ENCODE measurements around the gene MERTK. TPM values are rescaled to one million over a fixed set of nuclear protein-coding genes. Genes with fewer than 3 reads are reported as not detected.

The MERTK gene
- total and polyA plus RNA-seq, 10 of the 15 experiments (the other 5 are each of a cell fraction or from before 2014, with no cell fraction given) = 0.13 to 30.6 (median 0.50) TPM

DNA sequence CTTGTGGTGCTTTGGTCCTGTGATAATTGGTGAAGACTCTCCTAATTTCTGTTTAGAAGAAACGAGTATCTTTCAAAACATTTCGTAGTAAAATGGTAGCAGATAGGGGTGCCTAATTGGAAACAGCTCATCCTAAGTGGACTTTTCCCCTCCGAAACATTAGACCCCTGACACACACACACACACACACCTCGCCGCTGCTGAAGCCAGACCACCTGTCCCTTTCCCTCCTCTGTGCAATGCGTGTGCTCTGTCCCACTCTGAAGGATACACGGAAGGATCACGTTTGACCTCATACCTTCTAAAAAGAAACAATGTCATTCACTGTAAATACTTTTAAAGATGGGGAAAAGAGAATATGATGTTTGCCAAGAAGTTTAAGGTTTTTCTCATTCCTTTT, 120.4 kb downstream of the MERTK start (continued):
- TF ChIP-seq EP300 (IDR thresholded peaks at IDR 0.05; ENCODE audit: borderline replicate concordance in 1 of 2, control insufficient read depth in 1 of 2, low read depth in 2 of 2, low read length in 2 of 2) (no peak), POLR2A (IDR thresholded peaks at IDR 0.05; ENCODE audit: low read depth, low read length) (no peak), HDGF (IDR thresholded peaks at IDR 0.05) (no peak), NBN (IDR thresholded peaks at IDR 0.05) (no peak), LARP7 (IDR thresholded peaks at IDR 0.05) (no peak), MXI1 (IDR thresholded peaks at IDR 0.05; ENCODE audit: low read depth, low read length) (no peak), ZNF207 (IDR thresholded peaks at IDR 0.05; ENCODE audit: borderline replicate concordance) (no peak), TCF12 (IDR thresholded peaks at IDR 0.05; ENCODE audit: low read depth, low read length) (no peak)
- TF ChIP-seq, protein P1, sequence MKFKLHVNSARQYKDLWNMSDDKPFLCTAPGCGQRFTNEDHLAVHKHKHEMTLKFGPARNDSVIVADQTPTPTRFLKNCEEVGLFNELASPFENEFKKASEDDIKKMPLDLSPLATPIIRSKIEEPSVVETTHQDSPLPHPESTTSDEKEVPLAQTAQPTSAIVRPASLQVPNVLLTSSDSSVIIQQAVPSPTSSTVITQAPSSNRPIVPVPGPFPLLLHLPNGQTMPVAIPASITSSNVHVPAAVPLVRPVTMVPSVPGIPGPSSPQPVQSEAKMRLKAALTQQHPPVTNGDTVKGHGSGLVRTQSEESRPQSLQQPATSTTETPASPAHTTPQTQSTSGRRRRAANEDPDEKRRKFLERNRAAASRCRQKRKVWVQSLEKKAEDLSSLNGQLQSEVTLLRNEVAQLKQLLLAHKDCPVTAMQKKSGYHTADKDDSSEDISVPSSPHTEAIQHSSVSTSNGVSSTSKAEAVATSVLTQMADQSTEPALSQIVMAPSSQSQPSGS (IDR thresholded peaks at IDR 0.05; ENCODE audit: low read length) = no peak
- TF ChIP-seq, protein P2, sequence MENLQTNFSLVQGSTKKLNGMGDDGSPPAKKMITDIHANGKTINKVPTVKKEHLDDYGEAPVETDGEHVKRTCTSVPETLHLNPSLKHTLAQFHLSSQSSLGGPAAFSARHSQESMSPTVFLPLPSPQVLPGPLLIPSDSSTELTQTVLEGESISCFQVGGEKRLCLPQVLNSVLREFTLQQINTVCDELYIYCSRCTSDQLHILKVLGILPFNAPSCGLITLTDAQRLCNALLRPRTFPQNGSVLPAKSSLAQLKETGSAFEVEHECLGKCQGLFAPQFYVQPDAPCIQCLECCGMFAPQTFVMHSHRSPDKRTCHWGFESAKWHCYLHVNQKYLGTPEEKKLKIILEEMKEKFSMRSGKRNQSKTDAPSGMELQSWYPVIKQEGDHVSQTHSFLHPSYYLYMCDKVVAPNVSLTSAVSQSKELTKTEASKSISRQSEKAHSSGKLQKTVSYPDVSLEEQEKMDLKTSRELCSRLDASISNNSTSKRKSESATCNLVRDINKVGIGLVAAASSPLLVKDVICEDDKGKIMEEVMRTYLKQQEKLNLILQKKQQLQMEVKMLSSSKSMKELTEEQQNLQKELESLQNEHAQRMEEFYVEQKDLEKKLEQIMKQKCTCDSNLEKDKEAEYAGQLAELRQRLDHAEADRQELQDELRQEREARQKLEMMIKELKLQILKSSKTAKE (IDR thresholded peaks at IDR 0.05; ENCODE audit: low read depth, poor library complexity, severe bottlenecking) = no peak

DNA sequence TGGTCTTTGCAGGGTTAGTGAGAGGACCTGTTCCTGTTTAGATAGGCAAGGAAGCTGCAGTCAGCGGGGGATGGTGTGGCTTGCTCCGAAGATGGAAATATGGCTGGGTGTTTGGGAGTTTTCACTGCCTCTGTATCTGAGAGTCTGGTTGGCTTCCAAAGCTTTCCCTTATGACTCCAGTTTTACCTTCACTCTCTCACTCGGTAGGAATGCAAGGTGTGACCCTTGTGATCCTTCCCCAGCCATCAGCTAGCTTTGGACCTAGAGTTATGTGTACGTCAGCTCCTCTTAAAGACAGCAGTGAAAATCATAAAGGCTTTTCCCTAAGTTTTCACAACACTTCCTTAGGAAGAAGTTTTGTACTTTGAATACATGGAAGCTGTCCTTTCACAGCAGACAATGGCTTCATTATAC, 121.2 kb downstream of the MERTK start:
- RAD21 ChIA-PET (ENCODE audit: unreplicated experiment) = no interaction called here
- Histone ChIP-seq H3K9ac (ENCODE audit: control insufficient read depth, insufficient read depth, low read length) (no peak overlapping the region), H3K79me2 (ENCODE audit: control insufficient read depth, insufficient read depth, low read length) (no peaks in the 10 kb centered on the region), H3K9me3 (replicated peaks; ENCODE audit: control insufficient read depth, insufficient read depth, low read length) (no peaks in the 10 kb centered on the region), H3K36me3 (ENCODE audit: control insufficient read depth in 2 of 2, insufficient read depth in 2 of 2, low read length in 1 of 2) (no peaks in the 10 kb centered on the region), H3K4me1 (ENCODE audit: control insufficient read depth, insufficient read depth, low read length) (no peaks in the 10 kb centered on the region), H3K27me3 (replicated peaks in 1 of 2; ENCODE audit: control insufficient read depth in 2 of 2, insufficient read depth in 2 of 2, low read length in 1 of 2) (no peaks in the 10 kb centered on the region), H3K4me2 (ENCODE audit: control insufficient read depth, insufficient read depth) (no peak overlapping the region), H3K27ac (ENCODE audit: control insufficient read depth, insufficient read depth) (no peak overlapping the region), H2AFZ (ENCODE audit: control insufficient read depth, low read depth, low read length) (no peak overlapping the region), H3K4me3 (no peak overlapping the region), H4K20me1 (ENCODE audit: control insufficient read depth, insufficient read depth) (no peaks in the 10 kb centered on the region)
- CTCF ChIA-PET = interaction anchor here (0.5 to 2.0 kb wide), 3 partner anchors 18 to 461 kb away, joined by 3 to 5 read pairs (median 3); no protein-coding TSS in a partner anchor
- intact Hi-C loops (cut with micrococcal nuclease; ENCODE audit: unreplicated experiment) = no loop called here
- WGBS (ENCODE audit: insufficient coverage, insufficient replicate concordance, low lambda C conversion rate, missing lambda C conversion rate) = 42% methylated on average over 4 of the region's 4 CpGs
- SMC1A ChIA-PET (ENCODE audit: uncharacterized antibody, unreplicated experiment) = interaction anchor here (0.6 to 1.5 kb wide), 2 partner anchors 16 to 19 kb away, joined by 3 read pairs; no protein-coding TSS in a partner anchor
- no TSS peak for BruUV-seq (replicated peaks)
- in situ Hi-C loops (cut with MboI) = no loop called here
- POLR2A ChIA-PET = no interaction called here
- ATAC-seq = no peak
- no peak for DNase-seq (ENCODE audit: low read depth, low spot score)
- FAIRE-seq = no peak
- TF ChIP-seq, protein P3, sequence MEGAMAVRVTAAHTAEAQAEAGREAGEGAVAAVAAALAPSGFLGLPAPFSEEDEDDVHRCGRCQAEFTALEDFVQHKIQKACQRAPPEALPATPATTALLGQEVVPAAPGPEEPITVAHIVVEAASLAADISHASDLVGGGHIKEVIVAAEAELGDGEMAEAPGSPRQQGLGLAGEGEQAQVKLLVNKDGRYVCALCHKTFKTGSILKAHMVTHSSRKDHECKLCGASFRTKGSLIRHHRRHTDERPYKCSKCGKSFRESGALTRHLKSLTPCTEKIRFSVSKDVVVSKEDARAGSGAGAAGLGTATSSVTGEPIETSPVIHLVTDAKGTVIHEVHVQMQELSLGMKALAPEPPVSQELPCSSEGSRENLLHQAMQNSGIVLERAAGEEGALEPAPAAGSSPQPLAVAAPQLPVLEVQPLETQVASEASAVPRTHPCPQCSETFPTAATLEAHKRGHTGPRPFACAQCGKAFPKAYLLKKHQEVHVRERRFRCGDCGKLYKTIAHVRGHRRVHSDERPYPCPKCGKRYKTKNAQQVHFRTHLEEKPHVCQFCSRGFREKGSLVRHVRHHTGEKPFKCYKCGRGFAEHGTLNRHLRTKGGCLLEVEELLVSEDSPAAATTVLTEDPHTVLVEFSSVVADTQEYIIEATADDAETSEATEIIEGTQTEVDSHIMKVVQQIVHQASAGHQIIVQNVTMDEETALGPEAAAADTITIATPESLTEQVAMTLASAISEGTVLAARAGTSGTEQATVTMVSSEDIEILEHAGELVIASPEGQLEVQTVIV (IDR thresholded peaks at IDR 0.05; ENCODE audit: borderline replicate concordance, partially characterized antibody) = no peak
- TF ChIP-seq HDGF (IDR thresholded peaks at IDR 0.05) (no peak), ETV6 (conservative IDR thresholded peaks at IDR 0.05 in 1 of 2, IDR thresholded peaks at IDR 0.05 in 1 of 2; ENCODE audit: borderline replicate concordance in 1 of 2, low read depth in 1 of 2) (no peak), PML (IDR thresholded peaks at IDR 0.05; ENCODE audit: low read length) (no peak), SRF (IDR thresholded peaks at IDR 0.05; ENCODE audit: low read depth in 2 of 2, low read length in 2 of 2) (no peak)
- TF ChIP-seq, protein P4, sequence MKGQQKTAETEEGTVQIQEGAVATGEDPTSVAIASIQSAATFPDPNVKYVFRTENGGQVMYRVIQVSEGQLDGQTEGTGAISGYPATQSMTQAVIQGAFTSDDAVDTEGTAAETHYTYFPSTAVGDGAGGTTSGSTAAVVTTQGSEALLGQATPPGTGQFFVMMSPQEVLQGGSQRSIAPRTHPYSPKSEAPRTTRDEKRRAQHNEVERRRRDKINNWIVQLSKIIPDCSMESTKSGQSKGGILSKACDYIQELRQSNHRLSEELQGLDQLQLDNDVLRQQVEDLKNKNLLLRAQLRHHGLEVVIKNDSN (IDR thresholded peaks at IDR 0.05; ENCODE audit: borderline replicate concordance, extremely low read length, insufficient read depth, low read depth, low read length) = no peak

Measured in GM12878 (cell line).